T47D (cell line): ENCODE results near the gene COL27A1.

ENCODE experiments used
- DNase-seq, 2 experiments: peaks; one replicate each; pipeline versions ENCODE4 v3.0.0 to v3.0.0-alpha.2; 2011 to 2012; ENCODE audit warnings: low read depth in 1 of 2, low spot score in 1 of 2
- JUND ChIP-seq: IDR thresholded peaks from 2 replicates; pipeline ENCODE4 v1.6.1; 2012; ENCODE audit warnings: low read depth
- in situ Hi-C: cut with HindIII; loops from 2 replicates; pipeline ENCODE4 v1.10.0; 2016; ENCODE audit warnings: low sequenced_read_pairs, low pct_unique_long_range_greater_than_20kb

Gene COL27A1

DNA sequence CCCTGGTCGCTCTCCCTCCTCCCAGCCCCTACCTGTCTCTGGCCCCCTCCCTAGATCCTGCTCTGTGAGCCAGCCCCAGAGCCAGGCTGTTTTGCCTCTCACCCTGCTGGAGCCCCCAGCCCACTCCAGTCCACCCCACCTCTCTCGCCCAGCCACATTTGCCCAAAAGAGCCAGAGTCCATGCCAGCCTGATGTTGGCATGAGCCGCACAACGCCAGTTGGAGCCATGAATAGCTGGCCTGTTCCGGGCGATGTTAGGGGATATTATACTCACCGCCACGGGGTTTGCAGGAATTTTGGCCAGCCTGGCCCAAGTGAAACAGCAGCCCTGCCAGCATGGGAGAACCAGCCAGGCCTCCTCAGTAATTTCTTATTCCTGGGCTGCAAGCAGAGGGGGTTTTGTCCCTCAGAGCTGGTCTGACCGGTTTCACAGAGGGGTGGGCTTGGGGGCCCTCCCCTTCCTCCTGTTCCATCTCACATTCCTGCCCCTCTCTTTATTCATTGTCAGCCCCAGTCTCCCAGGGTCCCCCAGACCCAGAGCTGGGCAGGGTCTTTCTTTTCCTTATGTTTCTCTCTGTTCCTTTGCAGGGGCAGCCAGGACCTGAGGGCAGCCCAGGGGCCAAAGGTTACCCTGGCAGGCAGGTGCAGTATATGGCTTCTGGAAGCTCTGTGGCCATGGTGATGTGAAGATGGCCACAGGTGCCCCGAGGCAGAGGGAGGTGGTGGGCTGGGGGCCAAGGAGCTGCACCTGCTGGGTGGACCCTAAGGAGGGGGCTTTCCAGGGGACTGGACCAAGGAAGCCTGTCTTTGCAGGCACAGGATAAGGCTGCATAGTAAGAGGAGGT, 50.1 kb downstream of the COL27A1 start:
- in situ Hi-C loops, result no loop called here
- no peak for TF ChIP-seq JUND
- DNase-seq, result no peak

DNA sequence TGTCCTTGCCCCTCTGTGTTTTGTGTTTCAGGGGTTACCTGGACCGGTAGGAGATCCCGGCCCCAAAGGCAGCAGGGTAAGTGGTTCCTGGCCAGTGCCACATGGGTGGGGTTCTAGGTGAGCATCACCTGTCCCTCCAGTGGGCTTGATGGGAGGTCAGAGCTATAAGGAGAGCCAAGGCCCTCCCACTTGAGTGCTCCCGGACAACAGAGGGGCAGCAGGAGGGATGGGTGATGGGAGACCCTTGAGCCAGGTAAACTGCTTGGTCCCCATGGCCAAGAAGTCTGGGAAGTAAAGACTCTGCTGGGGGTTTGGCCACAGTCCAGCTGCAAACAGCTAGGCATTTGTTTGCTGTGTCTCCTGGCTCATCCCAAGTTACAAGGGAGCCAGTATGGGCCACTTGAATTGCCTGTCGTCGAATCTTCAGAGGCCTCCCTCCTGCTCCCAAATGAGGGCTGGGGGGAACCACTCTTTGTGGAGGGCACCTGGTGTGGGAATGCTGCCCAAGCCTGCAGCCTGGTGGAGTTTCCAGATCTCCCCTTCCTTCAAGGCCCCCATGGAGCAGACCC, 51.0 kb downstream of the COL27A1 start:
- no peak for DNase-seq
- in situ Hi-C loops, result no loop called here

DNA sequence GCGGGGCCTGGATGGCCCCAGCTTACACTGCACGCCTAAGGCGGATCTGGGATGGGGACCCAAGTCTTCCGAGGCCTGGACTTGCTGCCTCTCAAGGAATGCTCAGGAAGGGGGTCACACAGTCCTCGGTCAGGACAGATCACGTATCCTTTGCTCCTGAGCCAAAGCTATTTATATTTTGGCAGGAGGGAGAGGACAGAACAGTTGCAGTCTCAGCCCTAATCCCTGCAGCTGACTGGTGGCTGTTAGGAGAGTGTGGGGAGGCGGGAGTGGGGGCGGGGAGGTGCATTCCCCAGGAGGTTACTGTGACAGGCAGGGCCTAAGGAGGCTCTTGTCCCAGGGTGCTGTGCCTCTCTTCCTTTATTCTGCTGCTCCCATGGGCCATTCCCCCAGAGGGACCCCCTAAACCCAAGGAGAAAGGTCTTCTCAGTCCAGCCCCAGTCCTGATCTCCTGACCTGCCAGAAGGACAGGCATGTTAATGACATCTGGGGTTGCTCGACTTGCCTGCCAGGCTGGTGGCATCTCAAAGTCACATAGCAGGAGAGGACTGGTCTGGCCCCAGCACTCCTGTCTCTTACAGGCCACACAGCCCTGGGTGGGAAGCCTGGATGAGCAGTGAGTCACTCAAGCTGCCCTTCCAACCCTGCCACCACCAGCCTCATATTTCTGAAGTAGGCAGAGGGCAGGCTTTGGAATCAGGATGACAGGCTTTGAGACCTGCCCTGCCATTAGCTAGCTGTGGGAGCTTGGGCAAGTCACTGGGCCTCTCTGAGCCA, 51.9 kb downstream of the COL27A1 start:
- in situ Hi-C loops, result no loop called here
- TF ChIP-seq JUND, result no peak
- DNase-seq, result peak; percentile 35 to 44

More for the DNA sequence above, 51.0 kb downstream of the COL27A1 start:
- no peak for TF ChIP-seq JUND

DNA sequence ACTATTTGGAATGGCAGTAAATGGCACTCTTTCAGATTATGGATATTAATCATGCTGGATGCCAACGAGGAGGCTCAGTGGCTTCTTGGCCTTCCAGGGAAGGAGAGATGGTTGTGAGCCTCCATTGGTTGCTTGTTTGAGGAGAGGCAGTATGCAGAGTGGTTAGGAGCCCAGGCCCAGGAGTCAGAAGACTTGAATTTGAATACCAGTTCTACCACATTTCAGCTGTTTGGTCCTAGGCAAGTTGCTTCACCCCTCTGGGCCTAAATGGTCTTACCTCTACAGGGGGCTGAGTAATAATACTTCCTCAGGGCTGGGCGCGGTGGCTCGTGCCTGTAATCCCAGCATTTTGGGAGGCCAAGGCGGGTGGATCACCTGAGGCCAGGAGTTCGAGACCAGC, 52.5 kb downstream of the COL27A1 start:
- DNase-seq, result peak in 1 of 2 experiments; percentile 39
- TF ChIP-seq JUND, result no peak
- in situ Hi-C loops, result no loop called here

DNA sequence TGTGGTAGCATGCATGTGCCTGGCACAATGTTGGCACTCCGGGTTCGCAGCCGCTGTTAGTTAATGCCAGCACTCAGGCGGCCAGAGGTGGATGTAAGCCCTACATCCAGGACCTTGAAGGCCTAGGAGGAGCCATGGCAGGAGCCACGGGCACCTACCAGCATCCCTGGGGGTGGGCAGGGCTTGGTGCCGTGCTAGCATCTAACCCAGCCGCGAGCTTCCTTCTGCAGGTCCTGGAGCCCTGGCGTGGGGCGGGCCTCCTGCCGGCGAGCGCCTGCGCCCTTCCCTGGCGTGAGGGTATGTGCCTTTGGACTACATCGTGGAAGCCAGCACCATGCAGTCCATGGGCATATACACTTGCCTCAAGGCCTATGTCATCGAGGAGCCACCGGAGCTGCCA, 53.8 kb downstream of the COL27A1 start:
- no peak for DNase-seq
- TF ChIP-seq JUND, result no peak
- in situ Hi-C loops, result no loop called here

DNA sequence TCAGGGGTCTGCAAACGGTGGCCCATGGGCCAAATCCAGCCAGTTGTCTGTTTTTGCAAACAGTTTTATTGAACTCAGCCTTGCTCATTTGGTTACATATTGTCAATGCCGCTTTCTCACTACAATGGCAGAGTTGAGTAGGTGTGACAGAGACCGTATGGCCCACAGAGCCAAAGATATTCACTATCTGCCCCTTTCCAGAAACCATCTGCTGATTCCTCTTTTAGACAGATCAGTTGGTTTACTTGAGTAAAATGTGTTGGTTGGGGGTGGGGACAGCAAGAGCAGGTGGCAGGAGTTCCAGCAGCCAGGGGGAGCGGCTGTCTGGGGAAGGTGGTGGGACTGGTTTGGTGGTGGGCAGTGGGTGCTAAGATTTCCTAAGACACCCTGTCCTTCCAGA, 54.8 kb downstream of the COL27A1 start:
- no peak for TF ChIP-seq JUND
- no peak for DNase-seq

DNA sequence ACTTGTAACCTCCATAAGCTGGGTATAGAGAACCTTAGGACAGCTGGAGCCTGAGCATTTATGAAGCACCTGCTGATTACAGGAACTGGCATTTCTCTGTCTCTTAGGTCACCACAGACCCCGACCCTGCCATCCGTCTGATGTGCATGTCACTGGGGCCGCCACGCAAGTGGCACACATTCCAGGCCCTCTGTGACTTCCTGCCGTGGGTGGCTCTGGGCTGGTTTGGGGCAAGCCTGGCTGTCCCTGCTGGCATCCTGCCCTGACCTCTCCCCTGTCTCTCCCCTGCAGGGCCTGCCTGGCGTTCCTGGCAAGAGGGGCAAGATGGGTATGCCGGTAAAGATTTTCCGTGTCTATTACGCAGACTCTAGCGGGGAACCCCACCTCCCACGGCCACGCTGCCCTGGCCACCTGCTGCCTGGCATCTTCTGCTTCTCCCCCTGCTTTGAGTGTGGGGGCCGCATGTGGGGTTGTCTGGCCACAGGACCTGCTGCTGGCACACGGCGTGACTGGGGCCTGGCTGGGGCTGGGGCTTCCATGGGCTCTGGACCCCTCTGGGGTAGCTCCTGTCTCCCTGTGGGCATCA, 55.4 kb downstream of the COL27A1 start:
- in situ Hi-C loops, result no loop called here
- no peak for TF ChIP-seq JUND
- no peak for DNase-seq

More for the DNA sequence above, 54.8 kb downstream of the COL27A1 start:
- in situ Hi-C loops, result no loop called here

DNA sequence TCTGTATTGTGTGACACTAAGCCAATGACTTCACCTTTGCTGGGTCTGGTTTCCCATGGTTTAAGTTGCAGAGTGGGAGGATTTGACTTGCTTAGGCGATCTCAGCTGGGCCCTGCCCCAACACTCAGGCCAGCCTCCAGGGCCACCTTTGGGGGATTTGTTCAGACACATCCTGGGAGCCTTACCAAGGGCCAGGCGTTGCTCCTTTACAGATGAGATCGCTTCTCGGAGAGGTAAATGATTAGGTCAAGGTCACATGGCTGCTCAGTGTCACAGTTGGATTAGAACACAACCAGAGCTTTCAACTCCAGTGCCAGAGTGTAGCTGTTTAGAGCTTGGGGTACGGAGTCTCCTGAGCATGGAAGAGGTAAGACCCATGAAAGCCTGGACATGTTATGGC, 57.5 kb downstream of the COL27A1 start:
- in situ Hi-C loops, result no loop called here
- TF ChIP-seq JUND, result no peak
- no peak for DNase-seq

DNA sequence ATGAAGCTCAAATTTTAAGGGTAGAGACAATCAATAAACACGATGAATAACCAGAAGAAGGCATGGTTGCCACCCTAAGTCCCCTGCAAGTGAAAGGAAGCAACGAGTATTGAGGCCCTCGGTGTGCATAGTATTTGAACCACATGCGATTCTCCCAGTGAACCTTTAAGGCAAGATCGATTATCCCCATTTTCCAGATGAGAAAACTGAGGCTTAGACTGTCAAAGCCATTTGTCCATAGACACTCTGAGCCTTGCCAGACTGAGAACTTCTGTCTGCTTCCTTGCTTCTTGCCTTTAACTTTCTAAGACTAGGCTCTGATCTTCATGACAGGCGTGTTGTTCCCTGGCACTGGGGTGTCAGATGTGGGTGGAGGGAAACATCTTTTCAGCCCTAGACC, 58.2 kb downstream of the COL27A1 start:
- DNase-seq, result no peak
- in situ Hi-C loops, result no loop called here
- TF ChIP-seq JUND, result no peak

DNA sequence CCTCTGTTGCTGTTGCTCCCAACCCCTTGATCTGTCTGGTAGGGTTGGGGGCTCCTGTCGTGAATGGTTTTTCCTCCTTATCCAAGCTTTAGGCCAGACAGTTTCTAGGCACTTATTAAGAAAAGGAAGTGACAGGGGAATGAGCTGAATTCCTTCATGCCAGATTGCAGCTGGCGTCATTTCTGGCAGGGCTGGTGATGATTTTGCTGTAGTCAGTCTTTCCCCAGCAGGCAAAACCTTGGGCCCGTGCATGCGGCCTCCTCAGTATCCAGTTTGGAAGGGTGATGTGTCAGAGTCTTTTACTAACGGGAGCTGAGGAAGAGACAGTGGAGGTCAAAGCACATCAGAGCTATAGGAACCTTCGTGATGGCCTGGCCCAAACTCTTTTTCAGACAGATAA, 58.8 kb downstream of the COL27A1 start:
- DNase-seq, result no peak
- in situ Hi-C loops, result no loop called here
- TF ChIP-seq JUND, result no peak

DNA sequence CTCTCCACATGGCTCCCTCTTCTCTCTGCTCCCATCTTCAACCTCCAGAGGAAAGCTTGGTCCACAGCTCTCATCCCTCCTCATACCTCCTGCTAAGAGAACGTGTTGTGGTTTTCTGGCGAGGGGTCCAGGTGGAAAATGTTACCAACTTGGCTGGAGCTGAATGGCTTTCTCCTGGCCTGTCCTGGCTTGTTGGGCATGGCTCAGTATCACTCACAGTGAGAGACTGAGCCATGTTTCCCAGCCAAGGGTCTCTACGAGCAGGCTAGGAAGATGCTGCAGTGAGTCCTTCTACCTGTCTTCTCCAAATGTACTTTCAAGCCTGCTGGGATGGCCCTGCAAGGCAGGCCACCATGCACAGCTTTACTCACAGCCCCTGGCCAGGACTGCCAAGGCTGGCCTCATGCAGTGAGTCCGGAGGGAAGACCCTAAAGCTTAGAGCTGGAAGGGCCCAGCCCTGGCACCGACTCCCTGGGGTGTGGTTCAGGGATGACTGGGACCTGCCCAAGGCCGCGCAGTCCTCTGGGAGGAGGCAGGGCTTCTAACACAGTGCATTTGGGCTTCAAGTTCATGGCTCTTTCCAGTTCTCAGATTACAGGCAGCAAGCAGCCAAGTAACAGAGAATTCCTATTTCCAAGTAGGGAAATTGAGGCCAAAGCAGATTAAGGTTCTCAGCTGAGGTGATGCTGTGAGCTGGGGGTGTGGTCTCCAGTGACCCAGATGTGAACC, 59.5 kb downstream of the COL27A1 start:
- DNase-seq, result no peak
- in situ Hi-C loops, result no loop called here
- no peak for TF ChIP-seq JUND

DNA sequence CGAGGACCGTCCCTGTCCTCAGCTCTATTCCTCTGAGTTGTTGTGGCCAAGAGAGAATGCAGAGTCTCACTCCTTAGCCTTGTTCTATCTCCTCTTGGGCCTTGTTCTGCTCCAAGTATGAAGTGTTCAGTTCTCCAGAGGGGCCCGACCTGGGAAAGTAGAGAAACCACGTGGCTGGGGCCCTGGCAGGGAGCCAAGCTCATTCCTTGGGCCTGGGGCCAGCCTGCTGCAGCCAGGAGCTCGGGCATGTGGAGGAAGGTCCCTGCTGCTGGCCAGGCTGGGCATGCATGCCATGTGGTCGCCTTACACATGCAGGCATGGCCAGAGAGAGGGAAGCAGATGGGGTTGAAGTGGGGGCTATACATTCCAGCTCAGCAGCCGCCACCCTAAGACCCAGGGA, 60.7 kb downstream of the COL27A1 start:
- DNase-seq, result peak in 1 of 2 experiments; percentile 42
- in situ Hi-C loops, result no loop called here
- TF ChIP-seq JUND, result no peak

DNA sequence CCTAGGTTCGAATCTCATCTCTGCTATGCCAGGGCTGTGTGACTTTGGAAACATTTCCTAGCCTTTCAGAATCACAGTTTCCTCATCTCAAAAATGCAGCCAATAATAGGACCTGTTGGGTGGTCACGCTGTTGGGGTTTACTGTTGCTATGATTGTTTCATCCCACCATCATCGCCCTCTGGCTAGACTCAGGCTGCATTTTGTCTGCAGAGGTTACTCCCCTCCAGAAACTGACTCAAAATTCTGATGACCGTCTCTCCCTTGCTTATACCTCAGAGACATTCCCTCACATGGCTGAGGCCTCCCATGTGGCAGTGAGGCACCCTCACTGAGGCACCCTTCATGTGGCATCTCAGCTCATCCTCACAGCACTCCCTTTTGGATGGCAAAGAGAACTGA, 61.6 kb downstream of the COL27A1 start:
- TF ChIP-seq JUND, result no peak
- in situ Hi-C loops, result no loop called here
- DNase-seq, result no peak
